ENCODE measurements around the gene TSC2. TPM values are rescaled to one million over a fixed set of nuclear protein-coding genes. Genes with fewer than 3 reads are reported as not detected.

TSC2 gene
- total RNA-seq, 6 experiments from 2014 or later: 25.7 to 124 (median 59.4) TPM

- TF ChIP-seq CTCF (IDR thresholded peaks at IDR 0.05) (peak; percentile 90 to 97 (median 96)), POLR2A (IDR thresholded peaks at IDR 0.05) (no peak)
- no peaks in the 10 kb centered on the region for H3K27me3 ChIP-seq
- H3K9me3 ChIP-seq: no peaks in the 10 kb centered on the region
- H3K4me1 ChIP-seq: peaks cover 0 to 31% (median 17%) of the 10 kb centered on the region in 4 donors
- H3K4me3 ChIP-seq: no peak overlapping the region
- DNase-seq: peak; percentile 88 to 90 (median 89)
- peak; percentile 82 to 89 (median 86) for ATAC-seq
- intact Hi-C loops (cut with DNase I): no loop called here
- peaks cover 3 to 43% (median 24%) of the 10 kb centered on the region in 4 donors for H3K36me3 ChIP-seq
- 0% methylated on average over 4 of the region's 36 CpGs for whole genome bisulfite sequencing (ENCODE audit: insufficient coverage, low coverage, low lambda C conversion rate, missing lambda C conversion rate)
- no peak overlapping the region for H3K27ac ChIP-seq
These were observed 43.8 kb upstream of the TSC2 start for GRCh38 chr16:2003827-2004641.

DNA sequence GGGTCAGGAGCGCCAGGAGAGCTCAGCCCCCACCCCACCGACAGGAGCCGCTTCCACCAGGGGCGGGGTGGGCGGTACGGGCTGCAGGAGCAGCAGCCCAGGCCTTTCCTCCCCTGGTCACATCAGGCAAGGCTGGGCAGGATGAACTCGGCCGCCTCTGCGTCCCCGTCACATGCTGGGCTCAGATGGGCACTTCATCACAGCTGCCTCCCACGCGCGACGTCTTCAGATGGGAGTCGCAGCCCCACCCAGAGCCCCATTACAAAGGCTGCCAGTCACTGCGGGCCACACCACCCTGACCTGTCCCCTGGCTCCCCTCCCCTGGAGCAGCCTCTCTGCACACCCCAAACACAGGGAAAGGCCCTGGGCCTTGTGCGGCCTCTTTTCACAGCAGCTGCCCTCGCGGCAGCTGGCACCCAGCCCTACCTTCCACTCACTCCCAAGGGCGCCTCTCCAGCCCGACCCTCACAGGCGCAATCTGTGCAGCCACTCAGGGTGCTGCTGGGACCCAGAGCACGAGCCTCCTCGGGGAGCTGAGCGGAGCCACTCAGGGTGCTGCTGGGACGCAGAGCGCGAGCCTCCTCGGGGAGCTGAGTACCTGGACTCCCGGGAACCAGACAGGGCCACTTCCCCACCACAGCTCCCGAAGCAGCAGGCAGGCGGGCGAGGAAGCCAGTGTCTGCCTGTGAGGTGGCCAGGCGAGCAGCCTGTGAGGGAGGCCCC is 42.8 kb upstream of the TSC2 start:
- no peaks in the 10 kb centered on the region for H3K9me3 ChIP-seq
- ATAC-seq: no peak
- no peak for DNase-seq
- no peak overlapping the region for H3K27ac ChIP-seq
- no peak for TF ChIP-seq POLR2A (IDR thresholded peaks at IDR 0.05)
- no peak for TF ChIP-seq CTCF (IDR thresholded peaks at IDR 0.05)
- intact Hi-C loops (cut with DNase I): no loop called here
- H3K4me1 ChIP-seq: peaks cover 0 to 31% (median 17%) of the 10 kb centered on the region in 4 donors
- WGBS (ENCODE audit: insufficient coverage, low coverage, low lambda C conversion rate, missing lambda C conversion rate): 57% methylated on average over 6 of the region's 34 CpGs
- no peaks in the 10 kb centered on the region for H3K27me3 ChIP-seq
- no peak overlapping the region for H3K4me3 ChIP-seq
- peaks cover 0 to 34% (median 19%) of the 10 kb centered on the region in 4 donors for H3K36me3 ChIP-seq

DNA sequence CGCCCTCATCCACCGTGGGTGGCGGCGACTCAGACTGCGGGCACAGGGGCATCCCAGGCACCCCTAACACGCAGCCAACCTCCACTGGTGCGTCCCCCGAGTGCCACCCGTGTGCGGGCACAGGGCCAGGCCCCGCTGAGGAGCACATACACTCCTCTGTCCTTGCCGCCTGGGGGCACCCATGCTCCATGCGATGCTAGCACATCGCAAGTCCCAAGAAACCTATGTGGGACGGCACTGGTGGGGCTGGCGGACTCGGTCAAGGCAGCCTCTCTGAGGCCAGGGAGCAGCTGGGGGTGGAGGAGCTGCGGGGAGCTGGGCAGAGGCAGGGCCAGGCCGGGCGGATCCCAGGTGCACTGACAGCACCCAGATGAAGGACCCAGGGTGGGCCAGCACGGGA is 42.1 kb upstream of the TSC2 start:
- DNase-seq (peak in 1 of 3 donors; percentile 53), ATAC-seq (no peak)
- TF ChIP-seq CTCF (IDR thresholded peaks at IDR 0.05) (no peak), POLR2A (IDR thresholded peaks at IDR 0.05) (no peak)
- peaks cover 0 to 29% (median 16%) of the 10 kb centered on the region in 4 donors for H3K36me3 ChIP-seq
- intact Hi-C loops (cut with DNase I): no loop called here
- no peaks in the 10 kb centered on the region for H3K27me3 ChIP-seq
- H3K27ac ChIP-seq: no peak overlapping the region
- peaks cover 0 to 36% (median 17%) of the 10 kb centered on the region in 4 donors for H3K4me1 ChIP-seq
- no peak overlapping the region for H3K4me3 ChIP-seq
- 66% methylated on average over 3 of the region's 21 CpGs for WGBS (ENCODE audit: insufficient coverage, low coverage, low lambda C conversion rate, missing lambda C conversion rate)
- no peaks in the 10 kb centered on the region for H3K9me3 ChIP-seq

- Histone ChIP-seq H3K27me3 (no peaks in the 10 kb centered on the region), H3K4me1 (peaks cover 0 to 36% (median 17%) of the 10 kb centered on the region in 4 donors), H3K27ac (no peak overlapping the region), H3K9me3 (no peaks in the 10 kb centered on the region), H3K36me3 (peaks cover 0 to 22% (median 13%) of the 10 kb centered on the region in 4 donors), H3K4me3 (no peak overlapping the region)
- TF ChIP-seq POLR2A (IDR thresholded peaks at IDR 0.05) (no peak), CTCF (IDR thresholded peaks at IDR 0.05) (no peak)
- WGBS (ENCODE audit: insufficient coverage, low coverage, low lambda C conversion rate, missing lambda C conversion rate): 60% methylated on average over 1 of the region's 8 CpGs
- intact Hi-C loops (cut with DNase I): no loop called here
- no peak for ATAC-seq
- DNase-seq: no peak
These were observed 41.5 kb upstream of the TSC2 start for GRCh38 chr16:2006317-2006716.

Data from right lobe of liver (tissue), 6 donors.